Natural killer cell treated with Interleukin-12 subunit alpha and Interleukin-12 subunit beta and Interleukin-15 and Interleukin-18, amount 100 ng/mL, for 72 hours (primary cell): ENCODE results near the gene ZNF77. TPM values are rescaled to one million over a fixed set of nuclear protein-coding genes. Genes with fewer than 3 reads are reported as not detected.
"Not testable (repeated sequence)": the region's sequence is repeated elsewhere in the genome, so short reads cannot be mapped to it uniquely, and the experiment has no call there.

ENCODE experiments used
- ATAC-seq, 2 donors: fragments of 150-1000 bp; cut with Tn5 transposase in 1 of 2; sonication (Bioruptor Pico), chemical (Tn5 transposase) in 1 of 2; 2 replicates each; pipeline ENCODE4 v1.10.0; 2021
- DNase-seq: peaks from one replicate; pipeline ENCODE4 v3.0.0; 2022; ENCODE audit warnings: low spot score
- H3K27ac Mint-ChIP-seq, 2 donors: 1 replicate in 1 of 2; 2 replicates in 1 of 2; pipeline ENCODE4 v1.8.0; 2022; ENCODE audit warnings: mixed read lengths in 2 of 2, mild to moderate bottlenecking in 1 of 2, moderate library complexity in 1 of 2
- H3K27me3 Mint-ChIP-seq, 2 donors: 1 replicate in 1 of 2; 2 replicates in 1 of 2; pipeline ENCODE4 v1.8.0; 2022; ENCODE audit warnings: mixed read lengths in 2 of 2
- H3K36me3 Mint-ChIP-seq: one replicate; pipeline ENCODE4 v1.8.0; 2022; ENCODE audit warnings: mixed read lengths
- H3K4me1 Mint-ChIP-seq, 2 donors: 1 replicate in 1 of 2; 2 replicates in 1 of 2; pipeline ENCODE4 v1.8.0; 2022; ENCODE audit warnings: low read depth in 2 of 2, mixed read lengths in 2 of 2, mild to moderate bottlenecking in 1 of 2
- H3K4me3 Mint-ChIP-seq: one replicate; pipeline ENCODE4 v1.8.0; 2022; ENCODE audit warnings: mixed read lengths
- H3K9me3 Mint-ChIP-seq: 2 replicates; pipeline ENCODE4 v1.8.0; 2022; ENCODE audit warnings: mixed read lengths
- total RNA-seq, 2 donors: library from RNA; stranded (reverse); gene quantifications; one replicate each; pipeline ENCODE4 v1.2.3, GENCODE V29; 2022

The ZNF77 gene
- total RNA-seq, 2 donors from 2014 or later = 5.3 to 10.4 TPM

DNA sequence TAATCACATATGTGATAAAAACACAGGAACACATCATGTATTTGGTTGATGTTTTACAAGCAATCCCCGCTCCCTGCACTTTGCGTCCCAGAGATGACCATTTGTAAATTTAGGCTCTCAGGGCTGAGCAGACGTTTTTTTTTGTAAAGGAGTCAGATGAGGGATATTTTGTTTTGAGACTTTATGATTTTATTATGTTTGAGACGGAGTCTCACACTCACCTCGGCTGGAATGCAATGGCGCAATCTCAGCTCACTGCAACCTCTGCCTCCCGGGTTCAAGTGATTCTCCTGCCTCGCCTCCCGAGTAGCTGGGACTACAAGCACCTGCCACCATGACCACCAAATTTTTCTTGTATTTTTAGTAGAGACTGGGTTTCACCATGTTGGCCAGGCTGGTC is 34.0 kb upstream of the ZNF77 start:
- H3K4me1 Mint-ChIP-seq = peaks cover 5 to 19% of the 10 kb centered on the region in 2 donors
- no peaks in the 10 kb centered on the region for H3K36me3 Mint-ChIP-seq
- H3K27ac Mint-ChIP-seq = no peak overlapping the region
- ATAC-seq = no peak
- H3K27me3 Mint-ChIP-seq = peaks cover 13 to 15% of the 10 kb centered on the region in 2 donors
- H3K9me3 Mint-ChIP-seq = no peaks in the 10 kb centered on the region
- H3K4me3 Mint-ChIP-seq = no peak overlapping the region
- DNase-seq = no peak

DNA sequence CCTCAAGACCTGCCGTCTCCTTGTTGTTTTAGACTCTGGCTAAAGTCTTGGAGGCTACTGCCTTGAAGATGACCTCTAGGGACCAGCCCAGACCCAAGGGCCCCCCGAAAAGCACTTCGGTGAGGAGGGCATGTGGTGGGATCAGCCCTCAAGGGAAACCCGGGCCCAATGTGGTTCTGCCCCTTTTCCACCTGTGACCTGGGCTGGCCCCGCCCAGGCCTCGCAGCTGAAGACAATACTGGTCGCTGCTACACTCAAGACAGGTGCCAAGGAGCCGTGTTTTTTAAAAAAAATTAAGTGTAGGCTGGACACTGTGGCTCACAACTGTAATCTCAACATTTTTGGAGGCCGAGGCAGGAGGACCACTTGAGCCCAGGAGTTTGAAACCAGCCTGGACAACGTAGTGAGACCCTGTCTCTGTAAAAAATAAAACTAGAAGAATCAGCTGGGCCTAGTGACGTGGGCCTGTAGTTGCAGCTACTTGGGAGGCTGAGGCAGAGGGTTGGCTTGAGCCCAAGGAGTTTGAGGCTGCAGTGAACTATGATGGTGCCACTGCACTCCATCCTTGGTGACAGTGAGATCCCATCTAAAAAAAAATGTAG is 33.5 kb upstream of the ZNF77 start:
- H3K4me3 Mint-ChIP-seq = no peak overlapping the region
- DNase-seq (no peak), ATAC-seq (no peak)
- H3K9me3 Mint-ChIP-seq = no peaks in the 10 kb centered on the region
- peaks cover 8 to 15% of the 10 kb centered on the region in 2 donors for H3K27me3 Mint-ChIP-seq
- peaks cover 5 to 15% of the 10 kb centered on the region in 2 donors for H3K4me1 Mint-ChIP-seq
- no peaks in the 10 kb centered on the region for H3K36me3 Mint-ChIP-seq
- no peak overlapping the region for H3K27ac Mint-ChIP-seq

DNA sequence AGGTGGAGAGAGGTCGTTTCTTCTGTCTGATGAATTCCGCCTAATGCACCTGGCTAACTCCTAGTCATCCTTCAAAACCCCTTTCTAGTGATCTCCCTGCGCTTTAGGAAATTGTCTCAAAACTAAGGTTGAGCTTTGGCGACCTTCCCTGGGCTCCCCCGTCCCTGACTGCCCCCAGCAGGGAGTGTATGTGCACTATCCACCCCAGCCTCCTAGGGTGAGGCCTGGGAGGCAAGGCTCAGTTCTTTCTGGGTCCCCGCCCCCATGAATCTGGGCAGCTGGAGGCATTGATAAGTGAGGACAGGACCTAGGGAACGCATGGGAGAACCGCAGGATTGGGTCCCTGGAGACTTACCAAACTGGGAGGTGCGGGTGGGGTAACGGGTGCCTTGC is 33.0 kb upstream of the ZNF77 start:
- ATAC-seq (no peak), DNase-seq (no peak)
- Mint-ChIP-seq H3K9me3 (no peaks in the 10 kb centered on the region), H3K4me3 (peak overlapping the region; percentile 37), H3K4me1 (peaks cover 5 to 13% of the 10 kb centered on the region in 2 donors), H3K27ac (peak overlapping the region in 1 of 2 donors; percentile 76), H3K36me3 (no peaks in the 10 kb centered on the region), H3K27me3 (peaks cover 6 to 15% of the 10 kb centered on the region in 2 donors)

DNA sequence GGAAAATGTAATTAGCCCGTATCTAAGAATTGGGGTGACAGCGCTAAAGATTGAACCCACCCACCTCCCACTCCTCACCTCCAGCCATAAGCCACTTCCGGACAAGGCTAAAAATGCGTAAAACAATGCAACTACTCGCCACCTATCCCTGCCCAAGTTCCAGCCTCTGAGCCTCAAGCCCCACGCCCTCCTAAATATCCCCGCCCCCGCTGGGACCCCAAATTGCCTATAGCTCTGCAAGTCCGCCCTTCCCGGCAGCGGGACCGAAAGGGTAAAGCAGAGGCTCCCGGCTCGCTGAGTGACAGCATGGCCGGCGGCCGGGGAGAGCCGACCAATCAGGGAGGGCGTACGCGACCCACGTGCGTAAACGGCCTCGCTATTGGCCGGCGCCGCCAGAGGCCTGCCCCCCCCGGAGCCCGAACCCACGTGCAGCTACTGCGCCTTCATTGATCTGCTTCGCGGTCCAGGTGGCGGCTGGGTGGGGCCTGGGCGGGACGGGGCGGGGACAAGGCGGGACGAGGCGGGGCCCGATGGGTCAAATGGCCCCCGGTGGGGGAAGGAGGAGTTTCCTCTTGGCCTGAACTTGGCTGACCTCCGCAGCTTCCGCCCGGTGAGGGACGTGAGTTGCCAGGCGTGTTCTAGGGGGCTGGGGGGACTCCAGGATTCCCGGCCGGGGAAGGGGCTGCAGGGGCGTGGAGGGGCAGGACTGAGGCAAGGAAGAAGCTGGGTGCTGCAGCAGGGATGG is 32.4 kb upstream of the ZNF77 start, which contains the start of gene TLE6:
TLE6 (plus strand) TSS at position 564 of the 745 bp plus-strand sequence. CDS start 670 bp downstream, outside the sequence.
- Mint-ChIP-seq H3K27ac (peak within 1 kb of the TSS; percentile 43 to 76), H3K4me3 (peak within 1 kb of the TSS; percentile 79), H3K36me3 (no peaks in the 10 kb centered on the region), H3K9me3 (no peaks in the 10 kb centered on the region), H3K4me1 (peaks cover 5 to 13% of the 10 kb centered on the region in 2 donors), H3K27me3 (peaks cover 6 to 15% of the 10 kb centered on the region in 2 donors)
- DNase-seq (peak; percentile 96), ATAC-seq (peak; percentile 99)

DNA sequence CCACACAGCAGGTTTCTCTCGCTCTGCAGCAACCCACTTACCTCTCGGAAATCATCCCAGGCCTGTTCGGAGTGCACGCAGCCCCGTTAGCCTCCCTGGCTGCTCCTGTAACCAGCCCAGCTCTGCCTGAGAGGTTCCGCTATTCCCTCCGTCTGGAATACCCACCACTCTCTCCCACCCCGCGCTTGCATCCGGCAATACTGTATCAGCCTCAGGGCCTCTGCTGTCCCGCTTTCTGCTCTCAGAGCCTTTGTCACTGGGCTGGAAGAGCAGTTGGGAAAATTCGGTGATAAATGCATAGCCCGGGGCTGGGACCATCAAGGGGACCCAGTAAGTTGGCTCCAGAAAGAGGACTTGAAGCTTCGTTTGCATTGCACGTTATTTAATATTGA is 31.8 kb upstream of the ZNF77 start:
- Mint-ChIP-seq H3K27ac (peak overlapping the region; percentile 43 to 76), H3K27me3 (peaks cover 2 to 10% of the 10 kb centered on the region in 2 donors), H3K9me3 (no peaks in the 10 kb centered on the region), H3K4me3 (peak overlapping the region; percentile 79), H3K36me3 (no peaks in the 10 kb centered on the region), H3K4me1 (peaks cover 5 to 13% of the 10 kb centered on the region in 2 donors)
- DNase-seq (no peak), ATAC-seq (no peak)

DNA sequence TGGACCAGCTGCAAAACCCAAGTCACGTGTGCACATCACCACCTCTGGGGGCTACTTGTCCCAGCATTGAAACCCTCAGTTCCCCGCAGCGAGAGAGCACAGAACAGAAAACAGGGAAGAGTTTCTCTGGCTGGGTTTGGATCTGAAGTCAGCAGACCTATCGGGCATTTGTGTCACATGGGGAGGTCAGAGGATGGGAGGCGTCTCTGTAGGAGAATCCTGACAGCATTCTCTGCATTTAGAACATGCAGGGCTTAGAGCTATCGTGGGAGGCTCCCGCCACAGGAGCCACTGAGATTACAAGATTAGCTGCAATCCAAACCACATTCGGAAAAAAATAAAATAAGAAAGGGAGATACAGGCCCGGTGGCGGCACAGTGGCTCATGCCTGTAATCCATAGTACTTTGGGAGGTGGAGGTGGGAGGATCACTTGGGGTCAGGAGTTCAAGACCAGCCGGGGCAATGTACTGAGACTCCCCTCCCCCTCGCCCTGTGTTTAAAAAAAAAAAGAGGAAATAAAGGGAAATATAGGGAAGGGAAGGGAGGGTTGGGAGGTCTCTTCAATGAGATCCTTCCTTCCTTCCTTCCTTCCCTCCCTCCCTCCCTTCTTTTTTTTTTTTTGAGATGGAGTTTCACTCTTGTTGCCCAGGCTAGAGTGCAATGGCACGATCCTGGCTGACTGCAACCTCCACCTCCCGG is 29.7 kb upstream of the ZNF77 start:
- no peak overlapping the region for H3K4me3 Mint-ChIP-seq

DNA sequence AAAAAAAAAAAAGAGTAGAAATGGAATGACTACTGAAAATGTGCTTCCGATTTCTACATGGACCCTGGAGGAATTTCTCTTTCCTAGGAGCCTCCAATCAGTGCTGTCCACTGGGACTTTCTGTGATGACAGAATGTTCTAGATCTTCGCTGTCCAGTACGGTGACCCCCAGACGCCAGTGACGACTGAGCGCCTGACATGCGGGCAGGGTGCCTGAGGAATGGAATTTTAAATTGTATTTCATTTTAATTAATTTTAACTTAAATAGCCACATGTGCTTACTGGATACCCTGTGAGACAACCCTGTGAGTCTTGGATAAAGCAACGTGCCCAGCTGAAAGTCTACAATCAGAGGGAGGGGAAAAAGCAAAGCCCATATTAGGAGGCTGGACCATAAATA is 28.5 kb upstream of the ZNF77 start:
- ATAC-seq (no peak), DNase-seq (no peak)
- Mint-ChIP-seq H3K4me1 (peaks cover 5 to 13% of the 10 kb centered on the region in 2 donors), H3K27ac (no peak overlapping the region), H3K27me3 (peaks cover 0 to 7% of the 10 kb centered on the region in 2 donors), H3K9me3 (no peaks in the 10 kb centered on the region), H3K4me3 (no peak overlapping the region), H3K36me3 (no peaks in the 10 kb centered on the region)

More for the DNA sequence above, 29.7 kb upstream of the ZNF77 start:
- DNase-seq = no peak
- Mint-ChIP-seq H3K27ac (no peak overlapping the region), H3K4me1 (peaks cover 5 to 13% of the 10 kb centered on the region in 2 donors), H3K9me3 (no peaks in the 10 kb centered on the region), H3K36me3 (no peaks in the 10 kb centered on the region), H3K27me3 (peaks cover 0 to 7% of the 10 kb centered on the region in 2 donors)
- ATAC-seq = no peak

DNA sequence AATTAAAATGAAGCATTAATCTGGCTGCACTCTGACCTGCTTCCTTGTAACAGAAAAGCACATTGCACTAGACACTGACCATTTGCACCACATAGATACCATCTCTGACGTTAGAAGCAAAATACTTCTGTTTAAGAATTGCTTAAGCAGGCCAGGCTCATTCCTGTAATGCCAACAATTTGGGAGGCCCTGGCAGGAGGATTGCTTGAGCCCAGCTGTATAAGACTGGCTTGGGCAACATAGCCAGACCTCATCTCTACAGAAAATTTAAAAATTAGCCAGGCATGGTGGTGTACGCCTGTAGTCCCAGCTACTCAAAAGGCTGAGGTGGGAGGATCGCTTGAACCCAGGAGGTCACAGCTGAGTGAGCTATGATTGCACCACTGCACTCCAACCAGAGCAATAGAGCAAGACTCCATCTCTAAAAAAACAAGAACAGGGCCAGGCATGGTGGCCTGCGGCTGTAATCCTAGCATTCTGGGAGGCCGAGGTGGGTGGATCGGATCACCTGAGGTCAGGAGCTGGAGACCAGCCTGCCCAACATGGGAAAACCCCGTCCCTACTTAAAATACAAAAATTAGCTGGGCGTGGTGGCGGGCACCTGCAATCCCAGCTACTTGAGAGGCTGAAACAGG is 25.5 kb upstream of the ZNF77 start:
- Mint-ChIP-seq H3K9me3 (no peaks in the 10 kb centered on the region), H3K36me3 (no peaks in the 10 kb centered on the region), H3K27me3 (peaks cover 0 to 7% of the 10 kb centered on the region in 2 donors), H3K4me1 (peaks cover 5% of the 10 kb centered on the region in 2 donors), H3K27ac (no peak overlapping the region), H3K4me3 (no peak overlapping the region)
- ATAC-seq (no peak), DNase-seq (no peak)

DNA sequence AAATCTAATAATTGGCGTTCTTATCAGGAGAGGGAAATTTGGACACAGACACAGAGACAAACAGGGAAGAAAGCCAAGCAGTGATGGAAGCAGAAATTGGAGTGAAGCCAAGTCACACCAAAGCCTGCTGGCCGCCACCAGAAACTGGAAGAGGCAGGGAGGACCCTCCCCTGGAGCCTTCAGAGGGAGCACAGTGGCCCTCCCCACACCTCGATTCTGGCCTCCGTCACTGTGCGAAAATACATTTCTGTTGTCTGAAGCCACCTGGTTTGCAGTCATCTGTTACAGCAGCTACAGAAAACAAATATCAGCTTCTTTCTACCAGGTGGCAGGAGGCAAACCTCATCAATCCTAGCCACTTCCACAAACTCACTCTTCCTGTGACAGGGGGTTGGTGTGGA is 24.3 kb upstream of the ZNF77 start:
- Mint-ChIP-seq H3K9me3 (no peaks in the 10 kb centered on the region), H3K4me1 (no peaks in the 10 kb centered on the region), H3K4me3 (no peak overlapping the region), H3K36me3 (no peaks in the 10 kb centered on the region), H3K27me3 (peaks cover 0 to 2% of the 10 kb centered on the region in 2 donors), H3K27ac (no peak overlapping the region)
- ATAC-seq (no peak), DNase-seq (no peak)

DNA sequence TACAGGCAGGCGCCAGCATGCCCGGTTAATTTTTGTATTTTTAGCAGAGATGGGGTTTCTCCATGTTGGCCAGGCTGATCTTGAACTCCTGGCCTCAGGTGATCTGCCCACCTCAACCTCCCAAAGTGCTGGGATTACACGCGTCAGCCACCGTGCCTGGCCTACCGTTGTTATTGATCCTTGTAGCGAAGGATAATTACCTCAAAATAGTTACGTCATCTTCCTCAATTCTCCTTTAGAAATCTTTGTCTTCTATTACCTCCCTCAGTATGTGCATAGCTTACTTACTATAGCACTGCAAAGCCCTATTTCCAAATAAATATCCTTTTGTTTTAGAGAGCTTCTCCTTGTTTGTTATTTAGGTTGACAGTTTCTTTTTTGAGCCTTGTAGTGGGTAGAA is 23.2 kb upstream of the ZNF77 start:
- Mint-ChIP-seq H3K36me3 (no peaks in the 10 kb centered on the region), H3K27ac (no peak overlapping the region), H3K4me1 (no peaks in the 10 kb centered on the region), H3K4me3 (no peak overlapping the region), H3K9me3 (no peaks in the 10 kb centered on the region), H3K27me3 (no peaks in the 10 kb centered on the region)
- ATAC-seq (no peak), DNase-seq (no peak)

DNA sequence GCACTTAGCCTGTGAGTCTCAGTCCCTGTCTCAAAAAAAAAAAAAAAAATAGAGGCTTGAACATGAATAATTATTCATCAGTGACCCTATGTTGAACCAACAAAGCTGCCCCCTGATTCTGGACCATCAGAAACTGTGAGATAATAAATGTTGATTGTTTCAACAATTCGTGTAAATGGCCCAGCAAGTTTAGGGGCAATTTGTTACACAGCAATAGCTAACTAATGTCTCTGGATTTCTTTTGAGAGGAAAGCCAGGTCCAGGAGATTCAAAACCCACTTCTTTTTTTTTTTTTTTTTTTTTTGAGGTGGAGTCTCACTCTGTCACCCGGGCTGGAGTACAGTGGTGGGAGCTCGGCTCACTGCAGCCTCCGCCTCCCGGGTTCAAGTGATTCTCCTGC is 20.1 kb upstream of the ZNF77 start:
- Mint-ChIP-seq H3K36me3 (no peaks in the 10 kb centered on the region), H3K4me1 (peaks cover 0 to 4% of the 10 kb centered on the region in 2 donors), H3K27me3 (no peaks in the 10 kb centered on the region), H3K9me3 (no peaks in the 10 kb centered on the region), H3K27ac (no peak overlapping the region), H3K4me3 (no peak overlapping the region)
- ATAC-seq = no peak
- no peak for DNase-seq

DNA sequence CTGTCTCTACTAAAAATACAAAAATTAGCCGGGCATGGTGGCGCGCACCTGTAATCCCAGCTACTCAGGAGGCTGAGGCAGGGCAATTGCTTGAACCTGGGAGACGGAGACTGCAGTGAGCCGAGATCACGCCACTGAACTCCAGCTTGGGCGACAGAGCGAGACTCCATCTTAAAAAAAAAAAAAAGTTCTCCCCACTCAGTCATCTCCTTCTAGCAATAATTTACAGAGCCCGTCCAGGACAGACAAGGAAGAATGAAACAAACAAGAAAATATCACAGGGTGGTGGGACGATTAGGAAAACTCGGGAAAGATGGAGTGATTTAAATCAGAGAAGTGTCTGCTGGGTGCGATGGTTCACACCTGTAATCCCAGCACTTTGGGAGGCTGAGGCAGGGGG is 18.9 kb upstream of the ZNF77 start:
- DNase-seq, H3K4me3 Mint-ChIP-seq, H3K9me3 Mint-ChIP-seq, H3K27me3 Mint-ChIP-seq, ATAC-seq, H3K36me3 Mint-ChIP-seq, H3K4me1 Mint-ChIP-seq, H3K27ac Mint-ChIP-seq: not testable (repeated sequence)

DNA sequence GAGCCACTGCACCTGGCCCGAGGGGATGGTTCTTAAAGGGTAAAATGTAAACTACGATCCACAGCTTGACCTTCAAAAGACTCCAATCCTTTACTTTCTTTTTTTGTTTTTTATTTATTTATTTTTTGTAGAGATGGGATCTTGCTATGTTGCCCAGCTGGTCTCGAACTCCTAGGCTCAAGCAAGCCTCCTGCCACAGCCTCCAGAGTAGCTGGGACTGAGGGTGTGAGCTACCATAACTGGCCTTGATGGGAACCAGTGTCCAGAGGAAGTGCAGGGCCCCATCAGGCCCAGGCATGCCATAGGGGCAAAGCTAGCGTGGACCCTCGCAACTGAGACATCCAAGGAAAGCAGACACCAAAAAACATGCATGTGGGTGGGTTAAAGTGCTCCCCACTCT is 18.4 kb upstream of the ZNF77 start:
- H3K27ac Mint-ChIP-seq = no peak overlapping the region
- DNase-seq (no peak), ATAC-seq (no peak)
- H3K4me1 Mint-ChIP-seq = peaks cover 0 to 4% of the 10 kb centered on the region in 2 donors
- H3K27me3 Mint-ChIP-seq = no peaks in the 10 kb centered on the region
- H3K36me3 Mint-ChIP-seq = no peaks in the 10 kb centered on the region
- H3K9me3 Mint-ChIP-seq = no peaks in the 10 kb centered on the region
- no peak overlapping the region for H3K4me3 Mint-ChIP-seq
